ENCODE results near the gene ANKHD1.
"Not testable (repeated sequence)": the region's sequence is repeated elsewhere in the genome, so short reads cannot be mapped to it uniquely, and the experiment has no call there.

Gene ANKHD1

GRCh38 chr5:140564196-140565023, 162.8 kb downstream of the ANKHD1 start, which contains the start of the genes APBB3 and SLC35A4:
Gene APBB3, minus strand, starts transcription at chr5:140564598. Its CDS starts 353 bp downstream, at chr5:140564245.
Gene SLC35A4, plus strand, starts transcription at chr5:140564828. Its CDS starts 2,342 bp downstream, at chr5:140567170.
- peak; percentile 99 for DNase-seq

DNA sequence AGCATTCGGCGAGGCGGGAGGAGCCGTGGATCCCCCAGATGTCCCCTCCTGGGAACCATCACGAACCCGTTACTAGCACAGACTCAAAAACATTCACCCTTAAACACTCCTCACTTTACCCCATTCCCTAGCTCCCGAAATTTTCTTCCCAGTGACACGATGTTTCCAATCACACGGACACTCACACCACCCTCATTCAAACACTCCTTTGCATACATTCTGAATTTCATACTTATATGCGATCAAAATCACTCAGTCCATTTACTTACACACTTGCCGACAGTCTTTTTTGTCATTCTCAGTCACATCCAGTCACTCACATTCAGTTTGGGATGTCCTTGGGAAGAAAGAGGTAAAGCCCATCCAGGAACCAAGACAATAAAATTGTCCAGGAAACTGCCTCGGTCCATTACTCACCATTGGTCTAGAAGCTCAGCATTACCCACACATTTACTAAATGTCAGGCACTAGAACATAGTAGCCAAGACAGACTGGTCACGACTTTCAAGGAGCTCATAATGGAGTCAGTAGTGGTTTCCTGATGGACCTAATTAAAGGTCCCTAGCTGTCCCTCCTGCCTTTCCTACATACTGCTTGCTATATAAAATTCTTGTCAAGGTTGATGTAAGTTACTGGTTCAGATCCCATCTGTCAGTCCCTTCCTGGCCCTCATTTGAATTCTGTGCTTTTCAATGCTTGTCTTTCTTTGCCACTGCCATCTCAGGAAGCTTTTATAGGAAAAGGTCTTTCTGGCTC, 163.6 kb downstream of the ANKHD1 start:
- DNase-seq: no peak

DNA sequence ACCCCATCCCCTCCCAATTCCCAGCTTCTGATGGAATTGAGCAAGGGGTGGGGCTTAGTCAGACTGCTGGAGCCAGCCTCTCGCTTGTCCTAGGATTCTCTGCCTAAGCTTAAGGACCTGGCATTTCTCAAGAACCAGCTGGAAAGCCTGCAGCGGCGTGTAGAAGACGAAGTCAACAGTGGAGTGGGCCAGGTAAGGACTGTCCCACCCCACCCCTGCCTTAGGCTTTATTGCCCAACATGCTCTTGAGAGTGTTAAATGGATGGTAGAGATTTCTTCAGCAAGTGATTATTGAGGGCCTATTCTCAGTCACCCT, 164.1 kb downstream of the ANKHD1 start:
- no peak for DNase-seq

DNA sequence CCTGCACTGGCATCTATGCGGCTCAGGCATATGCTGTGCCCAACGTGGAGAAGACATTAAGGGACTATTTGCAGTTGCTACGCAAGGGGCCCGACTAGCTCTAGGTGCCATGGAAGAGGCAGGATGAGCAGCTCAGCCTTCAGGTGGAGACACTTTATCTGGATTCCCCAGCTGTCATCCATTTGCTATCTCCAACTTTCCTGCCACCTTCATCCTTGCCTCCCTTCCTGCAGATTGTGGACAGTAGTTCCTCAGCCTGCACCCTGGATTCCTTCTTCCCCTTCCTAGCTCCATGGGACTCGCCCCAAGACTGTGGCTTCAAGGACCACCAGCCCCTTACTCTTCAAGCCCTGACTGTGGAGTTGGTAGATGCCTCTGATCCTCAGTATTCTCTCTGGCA, 165.0 kb downstream of the ANKHD1 start:
- DNase-seq: no peak

- no peak for DNase-seq
Measured at GRCh38 chr5:140567136-140567818, 165.6 kb downstream of the ANKHD1 start.

- no peak for DNase-seq
Measured at GRCh38 chr5:140567871-140568270, 166.2 kb downstream of the ANKHD1 start.

DNA sequence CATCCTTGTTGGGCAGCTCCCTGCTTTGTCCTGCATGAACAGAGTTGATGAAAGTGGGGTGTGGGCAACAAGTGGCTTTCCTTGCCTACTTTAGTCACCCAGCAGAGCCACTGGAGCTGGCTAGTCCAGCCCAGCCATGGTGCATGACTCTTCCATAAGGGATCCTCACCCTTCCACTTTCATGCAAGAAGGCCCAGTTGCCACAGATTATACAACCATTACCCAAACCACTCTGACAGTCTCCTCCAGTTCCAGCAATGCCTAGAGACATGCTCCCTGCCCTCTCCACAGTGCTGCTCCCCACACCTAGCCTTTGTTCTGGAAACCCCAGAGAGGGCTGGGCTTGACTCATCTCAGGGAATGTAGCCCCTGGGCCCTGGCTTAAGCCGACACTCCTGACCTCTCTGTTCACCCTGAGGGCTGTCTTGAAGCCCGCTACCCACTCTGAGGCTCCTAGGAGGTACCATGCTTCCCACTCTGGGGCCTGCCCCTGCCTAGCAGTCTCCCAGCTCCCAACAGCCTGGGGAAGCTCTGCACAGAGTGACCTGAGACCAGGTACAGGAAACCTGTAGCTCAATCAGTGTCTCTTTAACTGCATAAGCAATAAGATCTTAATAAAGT, 166.9 kb downstream of the ANKHD1 start:
- no peak for DNase-seq

- peak; percentile 29 for DNase-seq
Measured at GRCh38 chr5:140569197-140569596, 167.6 kb downstream of the ANKHD1 start.

- DNase-seq: no peak
Measured at GRCh38 chr5:140570058-140570457, 168.4 kb downstream of the ANKHD1 start.

- no peak for DNase-seq
Measured at GRCh38 chr5:140570488-140570887, 168.9 kb downstream of the ANKHD1 start.

GRCh38 chr5:140571105-140571504, 169.5 kb downstream of the ANKHD1 start:
- DNase-seq: no peak

DNA sequence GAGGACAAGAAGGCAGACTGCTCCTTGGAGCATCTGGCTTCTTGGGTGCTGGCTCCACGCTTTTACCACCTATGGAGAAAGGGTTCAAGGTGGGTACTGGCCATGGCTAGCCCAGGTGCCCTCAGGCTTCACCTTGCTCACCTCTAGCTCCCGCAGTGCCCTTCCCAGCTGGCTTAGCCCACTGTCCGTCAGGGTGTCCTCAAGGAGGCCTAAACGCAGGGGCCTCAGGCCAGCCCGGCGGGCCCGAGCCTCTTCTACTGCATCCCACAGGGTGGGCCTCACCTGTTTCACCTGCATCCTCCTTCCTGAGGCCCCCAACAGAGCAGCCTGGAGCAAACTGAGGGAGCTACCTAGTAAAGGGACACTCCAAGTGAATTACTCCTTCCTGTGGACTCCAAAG, 172.1 kb downstream of the ANKHD1 start:
- no peak for DNase-seq

- no peak for DNase-seq
Measured at GRCh38 chr5:140574165-140574564, 172.5 kb downstream of the ANKHD1 start.

DNA sequence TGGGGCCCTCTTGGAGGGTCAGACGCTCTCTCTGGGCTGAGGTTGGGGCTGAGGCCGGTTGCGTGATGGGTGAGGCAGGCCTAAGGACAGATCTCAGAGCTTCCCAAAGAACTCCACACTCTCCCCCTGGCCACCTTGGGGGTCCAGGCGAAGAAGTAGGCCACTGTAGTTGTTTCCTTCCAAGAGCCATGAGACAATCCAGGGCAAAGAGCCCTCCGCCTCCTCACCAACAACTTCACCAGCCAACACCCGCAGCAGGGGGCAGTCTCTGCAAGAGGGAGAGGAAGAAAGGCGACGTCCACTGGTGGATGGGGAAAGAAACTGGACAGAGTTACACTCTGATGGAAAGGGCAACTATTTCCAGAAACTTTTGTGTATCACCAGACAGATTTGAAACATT, 173.7 kb downstream of the ANKHD1 start:
- no peak for DNase-seq

DNA sequence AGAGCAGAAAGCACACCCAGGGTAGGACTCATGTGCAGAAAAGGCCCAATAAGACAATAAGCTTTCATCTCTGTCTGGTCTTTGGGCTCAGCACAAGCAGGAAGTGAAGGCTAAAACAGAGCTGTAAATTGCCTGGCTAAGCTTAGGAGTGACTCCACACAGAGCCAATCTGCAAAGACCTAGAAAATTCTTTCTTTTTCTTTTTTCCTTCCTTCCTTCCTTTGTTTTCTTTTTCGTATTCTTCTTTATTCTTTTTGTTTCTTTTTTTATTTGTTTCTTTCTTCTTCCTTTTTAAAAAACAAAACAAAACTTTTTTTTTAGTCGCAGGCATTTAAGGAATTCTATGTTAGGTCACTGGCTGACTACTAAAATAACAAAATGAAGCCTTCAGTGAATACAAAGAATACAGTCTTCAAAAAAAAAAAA, 175.2 kb downstream of the ANKHD1 start:
- DNase-seq: no peak

- not testable (repeated sequence) for DNase-seq
Measured at GRCh38 chr5:140579188-140579747, 177.6 kb downstream of the ANKHD1 start.

- DNase-seq: no peak
Measured at GRCh38 chr5:140587495-140587894, 185.9 kb downstream of the ANKHD1 start.

- DNase-seq: no peak
Measured at GRCh38 chr5:140588311-140589070, 186.9 kb downstream of the ANKHD1 start.

Measured in CD4-positive, alpha-beta T cell treated with Interleukin-12 subunit alpha and Interleukin-12 subunit beta, for 1 hour (primary cell).